Thyroid gland (tissue), 4 donors: Measurements from ENCODE around the gene CPNE4.

Source experiments
- POLR2A ChIP-seq, 2 donors: fragments of 450-650 bp; IDR thresholded peaks; one replicate each; pipeline ENCODE4 v1.6.1; 2017; ENCODE audit warnings: antibody characterized with exemption in 2 of 2, mild to moderate bottlenecking in 2 of 2, moderate library complexity in 1 of 2
- TF ChIP-seq, protein P1 (sequence below), 6 experiments: fragments of 200-600 bp in 3 of 6; fragments of 450-650 bp in 3 of 6; sonication (generic) in 3 of 6; IDR thresholded peaks; one replicate each; pipeline ENCODE4 v1.5.1; 2016 to 2019; ENCODE audit warnings: antibody characterized with exemption in 6 of 6, mild to moderate bottlenecking in 2 of 6, inconsistent platforms in 1 of 6, moderate library complexity in 1 of 6

DNA sequence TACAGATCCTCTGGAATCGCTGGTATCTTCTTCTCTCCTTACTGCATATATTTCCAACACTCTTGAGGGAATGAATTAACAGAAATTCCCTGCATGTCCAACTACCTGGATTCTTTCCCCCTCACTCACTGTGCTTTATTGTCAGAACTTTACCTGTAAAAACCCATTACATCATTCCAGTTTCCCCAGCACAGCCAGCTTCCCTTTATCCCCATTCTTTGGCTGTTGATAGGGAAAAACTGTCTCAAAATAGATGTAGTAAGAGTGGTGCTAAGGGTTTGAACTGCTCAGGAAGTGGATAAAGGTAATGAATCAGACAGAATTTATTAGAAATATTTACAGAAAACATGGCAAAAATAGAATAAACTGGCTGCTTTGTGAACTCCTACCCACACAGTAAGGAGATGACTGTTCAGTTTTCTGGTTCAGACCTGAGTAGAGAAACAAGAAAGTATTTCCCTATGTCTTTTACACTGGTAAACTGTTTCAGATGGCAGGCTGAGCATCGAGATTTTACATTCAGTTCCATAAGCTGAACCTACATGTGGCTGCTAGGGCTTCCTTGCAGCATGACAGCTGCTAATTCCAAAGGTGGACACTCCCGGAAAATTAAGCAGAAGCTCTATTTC lies 188.4 kb downstream of the CPNE4 start:
- TF ChIP-seq, protein P1, sequence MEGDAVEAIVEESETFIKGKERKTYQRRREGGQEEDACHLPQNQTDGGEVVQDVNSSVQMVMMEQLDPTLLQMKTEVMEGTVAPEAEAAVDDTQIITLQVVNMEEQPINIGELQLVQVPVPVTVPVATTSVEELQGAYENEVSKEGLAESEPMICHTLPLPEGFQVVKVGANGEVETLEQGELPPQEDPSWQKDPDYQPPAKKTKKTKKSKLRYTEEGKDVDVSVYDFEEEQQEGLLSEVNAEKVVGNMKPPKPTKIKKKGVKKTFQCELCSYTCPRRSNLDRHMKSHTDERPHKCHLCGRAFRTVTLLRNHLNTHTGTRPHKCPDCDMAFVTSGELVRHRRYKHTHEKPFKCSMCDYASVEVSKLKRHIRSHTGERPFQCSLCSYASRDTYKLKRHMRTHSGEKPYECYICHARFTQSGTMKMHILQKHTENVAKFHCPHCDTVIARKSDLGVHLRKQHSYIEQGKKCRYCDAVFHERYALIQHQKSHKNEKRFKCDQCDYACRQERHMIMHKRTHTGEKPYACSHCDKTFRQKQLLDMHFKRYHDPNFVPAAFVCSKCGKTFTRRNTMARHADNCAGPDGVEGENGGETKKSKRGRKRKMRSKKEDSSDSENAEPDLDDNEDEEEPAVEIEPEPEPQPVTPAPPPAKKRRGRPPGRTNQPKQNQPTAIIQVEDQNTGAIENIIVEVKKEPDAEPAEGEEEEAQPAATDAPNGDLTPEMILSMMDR (IDR thresholded peaks at IDR 0.05) = no peak
- no peak for TF ChIP-seq POLR2A (IDR thresholded peaks at IDR 0.05)
